HG03095 (cell line): Measurements from ENCODE around the gene FAM163A.

Experiments used
- ATAC-seq: cut with Tn5 transposase; IDR thresholded peaks from one replicate; pipeline ENCODE4 v1.9.1; 2021; ENCODE audit warnings: moderate library complexity; ENCODE audit not compliant: unreplicated experiment

The FAM163A gene

DNA sequence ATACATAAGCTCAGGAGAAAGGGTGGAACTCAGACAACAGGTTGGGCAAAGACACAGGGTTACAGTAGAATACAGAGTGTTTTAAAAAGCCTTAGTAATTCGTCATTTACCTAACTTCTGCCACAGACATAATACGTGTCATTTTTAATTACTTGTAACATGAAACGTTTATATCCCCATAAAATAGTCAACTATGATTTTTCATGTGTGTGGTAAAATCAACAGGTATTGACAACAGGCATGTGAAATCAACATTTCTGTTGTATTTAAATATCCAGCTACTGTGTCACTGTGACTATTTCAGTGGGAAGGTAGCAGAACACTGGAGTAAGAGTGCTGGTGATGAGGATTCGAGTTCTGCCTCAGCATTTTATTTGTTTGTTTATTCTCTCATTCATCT lies 5.7 kb downstream of the FAM163A start:
- ATAC-seq: no peak

- ATAC-seq: no peak
These were observed 7.5 kb downstream of the FAM163A start for GRCh38 chr1:179750630-179751029.

GRCh38 chr1:179753061-179753460 lies 10.0 kb downstream of the FAM163A start:
- ATAC-seq: no peak

DNA sequence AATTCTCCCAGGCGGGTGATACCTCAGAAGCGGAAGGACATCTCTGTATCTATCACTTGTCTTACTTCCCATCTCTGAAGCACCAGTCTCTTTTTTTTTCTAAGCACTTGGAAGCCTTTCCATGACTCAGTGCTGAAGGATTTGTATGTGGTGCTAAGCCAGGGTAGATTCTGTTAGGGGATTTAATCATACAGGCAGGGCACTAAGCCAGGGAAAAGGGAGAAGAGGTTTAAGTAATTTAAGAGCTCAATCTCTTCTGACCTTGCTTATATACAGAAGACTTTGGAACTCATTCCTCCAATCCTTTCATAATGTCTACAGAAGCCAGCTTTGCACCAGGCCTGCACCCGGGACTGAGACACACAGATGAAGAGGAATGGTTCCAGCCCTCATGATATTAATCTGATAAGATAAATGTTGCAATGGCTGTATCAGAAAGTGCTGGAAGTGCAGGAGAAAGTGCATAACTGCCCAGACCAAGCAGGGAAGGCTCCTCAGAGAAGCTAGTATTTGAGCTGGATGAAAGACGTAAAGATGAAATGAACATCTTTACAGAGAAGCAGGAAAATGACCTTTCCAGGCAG lies 11.0 kb downstream of the FAM163A start:
- no peak for ATAC-seq

- ATAC-seq: no peak
These were observed 14.8 kb downstream of the FAM163A start for GRCh38 chr1:179757933-179758332.

- ATAC-seq: no peak
These were observed 17.4 kb downstream of the FAM163A start for GRCh38 chr1:179760521-179760920.

DNA sequence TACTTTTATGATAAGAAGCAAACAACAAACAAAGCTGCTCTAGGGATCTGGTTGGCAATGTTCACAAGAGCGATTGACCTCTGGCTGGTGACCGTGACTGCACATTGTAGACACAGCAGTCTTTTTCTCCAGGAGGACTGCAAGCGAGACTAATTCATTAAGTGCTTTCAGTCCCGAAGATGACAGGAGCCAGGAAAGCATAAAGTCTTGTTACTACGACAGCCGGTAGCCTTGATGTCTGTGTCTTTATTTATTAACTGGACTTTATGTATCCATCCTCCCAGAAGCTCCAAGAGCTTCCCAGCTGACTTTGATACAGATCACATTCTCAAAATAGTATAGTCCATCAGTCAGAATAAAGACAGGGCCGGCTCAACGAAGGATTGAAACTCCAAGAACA lies 18.2 kb downstream of the FAM163A start:
- no peak for ATAC-seq

- no peak for ATAC-seq
These were observed 19.0 kb downstream of the FAM163A start for GRCh38 chr1:179761846-179762640.

DNA sequence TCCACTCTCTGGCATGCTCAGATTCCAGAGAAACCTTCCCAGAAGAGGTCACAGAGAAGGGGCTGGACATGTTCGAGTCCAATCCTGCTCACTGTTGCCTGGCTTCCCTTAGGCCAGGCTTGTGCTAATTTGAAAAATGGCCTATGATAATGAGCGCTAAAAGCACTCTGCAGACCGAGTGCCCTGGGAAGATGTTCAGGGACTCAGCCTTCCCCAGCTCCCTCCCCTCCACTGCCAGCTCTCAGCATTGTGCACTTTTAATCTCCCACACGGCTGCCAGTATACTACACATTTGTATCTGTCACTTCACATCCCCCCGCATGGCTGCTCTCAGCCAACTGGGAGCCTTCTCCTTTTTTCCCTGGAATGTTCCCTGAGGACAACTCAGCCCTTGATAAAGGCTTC lies 24.1 kb downstream of the FAM163A start:
- no peak for ATAC-seq

GRCh38 chr1:179767996-179768395 lies 24.9 kb downstream of the FAM163A start:
- no peak for ATAC-seq

GRCh38 chr1:179770887-179771502 lies 27.9 kb downstream of the FAM163A start:
- no peak for ATAC-seq

DNA sequence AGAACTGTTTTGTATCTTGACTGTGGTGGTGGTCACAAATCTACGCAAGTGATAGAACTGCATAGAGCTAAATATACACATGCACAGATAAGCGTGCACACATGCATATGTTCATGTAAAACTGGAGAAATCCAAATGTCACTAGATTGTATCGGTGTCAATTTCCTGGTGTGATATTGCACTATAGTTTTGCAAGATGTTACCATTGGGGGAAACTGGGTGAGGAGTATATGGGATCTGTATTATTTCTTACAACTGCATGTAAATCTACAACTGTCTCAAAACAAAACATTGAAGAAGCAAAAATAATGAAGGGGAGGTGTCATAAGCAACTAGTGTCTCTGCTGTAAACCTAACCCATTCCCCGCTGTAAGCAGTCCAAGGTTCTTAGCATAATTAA lies 30.2 kb downstream of the FAM163A start:
- ATAC-seq: no peak

DNA sequence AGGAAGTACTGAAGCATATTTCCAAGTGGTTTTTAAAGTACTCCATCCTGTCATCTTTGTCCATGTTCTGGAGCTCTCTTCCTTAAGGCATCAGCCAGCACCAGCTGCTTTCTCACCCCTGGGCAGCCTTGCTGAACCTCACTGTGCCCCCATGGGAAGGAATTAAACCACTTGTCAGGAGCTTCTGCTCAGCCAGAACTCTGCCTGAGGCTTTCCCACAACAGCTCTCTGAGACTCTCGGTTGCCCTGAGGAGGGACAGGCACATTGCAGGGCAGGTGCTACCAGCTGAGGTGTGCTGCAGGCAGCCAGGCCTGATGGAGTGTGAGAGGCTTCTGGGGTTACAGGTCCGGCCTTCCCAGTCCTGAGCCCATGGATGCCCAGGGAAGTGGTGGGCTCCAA lies 30.9 kb downstream of the FAM163A start:
- no peak for ATAC-seq

GRCh38 chr1:179774566-179774965 lies 31.5 kb downstream of the FAM163A start:
- ATAC-seq: no peak

DNA sequence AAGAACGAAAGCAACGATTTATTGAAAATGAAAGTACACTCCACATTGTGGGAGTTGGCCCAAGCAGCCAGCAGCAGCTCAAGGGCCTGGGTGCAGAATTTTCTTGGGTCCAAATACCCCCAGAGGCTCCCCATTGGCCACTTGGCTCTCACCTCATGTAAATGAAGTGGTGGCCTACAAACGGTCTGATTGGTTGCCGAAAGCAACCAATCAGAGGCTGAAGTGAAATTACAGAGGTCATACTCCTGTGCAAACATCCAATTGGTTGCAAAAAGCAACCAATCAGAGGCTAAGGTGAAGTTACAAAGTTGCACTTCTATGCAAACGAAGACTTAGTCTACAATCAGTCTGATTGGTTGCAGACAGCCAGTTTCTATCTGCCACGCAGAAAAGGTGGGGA lies 31.9 kb downstream of the FAM163A start:
- ATAC-seq: no peak

DNA sequence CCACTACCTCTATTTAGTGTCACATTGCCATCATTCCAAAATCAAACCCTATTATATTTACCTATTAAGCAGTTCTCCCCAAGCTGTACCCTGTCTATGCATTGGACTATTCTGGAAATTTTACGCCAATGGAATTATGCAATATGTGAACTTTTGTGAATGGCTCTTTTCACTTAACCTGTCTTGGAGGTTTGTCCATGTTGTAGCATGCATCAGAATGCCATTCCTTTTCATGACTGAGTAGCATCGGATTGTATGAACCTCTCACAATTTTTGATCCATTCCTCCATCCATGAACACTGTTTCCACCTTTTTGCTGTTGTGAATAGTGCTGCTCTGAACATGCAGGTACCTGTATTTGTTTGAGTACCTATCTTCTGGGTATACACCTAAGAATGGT lies 33.7 kb downstream of the FAM163A start:
- no peak for ATAC-seq

- ATAC-seq: no peak
These were observed 34.6 kb downstream of the FAM163A start for GRCh38 chr1:179777731-179778130.

DNA sequence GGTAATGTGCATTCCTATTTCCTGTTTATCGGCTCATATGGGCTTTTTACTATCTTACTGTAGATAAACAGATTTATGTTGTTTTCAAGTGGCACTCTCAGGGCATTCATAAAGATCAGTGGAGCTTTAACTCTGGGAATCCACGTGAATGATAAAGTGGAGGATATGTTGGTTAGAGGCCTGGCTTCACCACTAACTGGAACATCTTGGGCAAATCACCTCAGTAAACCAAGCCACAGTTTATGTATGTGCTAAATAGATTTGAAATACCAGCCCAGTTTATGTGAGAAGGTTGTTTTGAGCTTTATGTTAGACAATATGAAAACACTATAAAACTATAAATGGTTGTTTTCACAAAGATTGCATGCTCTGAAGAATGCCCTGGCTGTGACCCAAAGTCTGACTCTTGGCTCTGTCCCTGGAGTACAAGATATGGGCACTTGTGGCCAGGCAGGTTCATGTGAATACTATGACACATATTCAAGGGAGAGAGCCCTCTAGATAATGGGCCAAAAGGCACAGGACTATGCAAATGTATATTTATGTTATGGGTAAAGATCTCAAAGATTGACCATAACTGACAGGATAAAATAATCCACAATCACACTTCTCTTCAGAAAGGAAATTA lies 36.7 kb downstream of the FAM163A start:
- no peak for ATAC-seq

GRCh38 chr1:179781962-179782361 lies 38.9 kb downstream of the FAM163A start:
- ATAC-seq: no peak

GRCh38 chr1:179785031-179785431 lies 41.9 kb downstream of the FAM163A start:
- ATAC-seq: no peak

GRCh38 chr1:179785728-179786127 lies 42.6 kb downstream of the FAM163A start:
- ATAC-seq: no peak
